GM23338 (cell line): ENCODE results near the gene PAPPA. TPM values are rescaled to one million over a fixed set of nuclear protein-coding genes. Genes with fewer than 3 reads are reported as not detected.

ENCODE experiments used
- ATAC-seq: fragments of 200-7000 bp; cut with Tn5 transposase; 3 replicates; pipeline ENCODE4 v1.9.1; 2020
- DNase-seq: peaks from one replicate; pipeline ENCODE4 v3.0.0-alpha.2; 2015; ENCODE audit warnings: low spot score
- H2AFZ ChIP-seq: fragments of 200-600 bp; sonication (generic); 2 replicates; pipeline ENCODE4 v1.8.0; 2016; ENCODE audit warnings: antibody characterized with exemption, mild to moderate bottlenecking, moderate library complexity
- H3F3A ChIP-seq: fragments of 200-600 bp; sonication (generic); replicated peaks from 2 replicates; pipeline ENCODE4 v1.8.0; 2017; ENCODE audit warnings: antibody characterized with exemption, mixed run types, low read depth
- H3K27ac ChIP-seq: fragments of 200-600 bp; sonication (generic); 2 replicates; pipeline ENCODE4 v1.6.1; 2016; ENCODE audit warnings: low read depth
- H3K27me3 ChIP-seq: fragments of 200-600 bp; sonication (generic); 2 replicates; pipeline ENCODE4 v1.8.0; 2016; ENCODE audit warnings: mild to moderate bottlenecking, mixed run types, moderate library complexity; ENCODE audit not compliant: insufficient read depth
- H3K36me3 ChIP-seq: fragments of 200-600 bp; sonication (generic); 2 replicates; pipeline ENCODE4 v1.8.0; 2016; ENCODE audit warnings: mild to moderate bottlenecking; ENCODE audit not compliant: insufficient read depth
- H3K4me1 ChIP-seq: fragments of 200-600 bp; sonication (generic); 2 replicates; pipeline ENCODE4 v1.8.0; 2016; ENCODE audit warnings: mild to moderate bottlenecking, moderate library complexity; ENCODE audit not compliant: insufficient read depth
- H3K4me2 ChIP-seq: fragments of 200-600 bp; sonication (generic); 2 replicates; pipeline ENCODE4 v1.7.1; 2017; ENCODE audit warnings: mixed run types
- H3K4me3 ChIP-seq: fragments of 200-600 bp; sonication (generic); 2 replicates; pipeline ENCODE4 v1.6.1; 2016; ENCODE audit warnings: mixed run types
- H3K79me2 ChIP-seq: fragments of 200-600 bp; sonication (generic); replicated peaks from 2 replicates; pipeline ENCODE4 v1.8.0; 2017; ENCODE audit warnings: mild to moderate bottlenecking; ENCODE audit not compliant: insufficient read depth
- H3K9me2 ChIP-seq: fragments of 200-600 bp; sonication (generic); 2 replicates; pipeline ENCODE4 v1.8.0; 2017; ENCODE audit not compliant: insufficient read depth
- H4K20me1 ChIP-seq: fragments of 200-600 bp; sonication (generic); replicated peaks from 2 replicates; pipeline ENCODE4 v1.8.0; 2017; ENCODE audit warnings: mild to moderate bottlenecking; ENCODE audit not compliant: insufficient read depth
- H3K27ac Mint-ChIP-seq: 2 replicates; pipeline ENCODE4 v1.8.0; 2020; ENCODE audit warnings: inconsistent platforms, mild to moderate bottlenecking, moderate library complexity, mixed read lengths
- H3K27me3 Mint-ChIP-seq: 3 replicates; pipeline ENCODE4 v1.8.0; 2022; ENCODE audit warnings: low read depth, mild to moderate bottlenecking, moderate library complexity, mixed read lengths, inconsistent platforms; ENCODE audit not compliant: insufficient read depth, poor library complexity
- H3K36me3 Mint-ChIP-seq: 3 replicates; pipeline ENCODE4 v1.8.0; 2021; ENCODE audit warnings: low read depth, mild to moderate bottlenecking, inconsistent platforms, moderate library complexity, mixed read lengths
- H3K4me1 Mint-ChIP-seq: 3 replicates; pipeline ENCODE4 v1.8.0; 2020; ENCODE audit warnings: mild to moderate bottlenecking, inconsistent platforms, mixed read lengths
- H3K4me3 Mint-ChIP-seq: 3 replicates; pipeline ENCODE4 v1.8.0; 2021; ENCODE audit warnings: moderate library complexity, mild to moderate bottlenecking, inconsistent platforms, mixed read lengths
- H3K9me3 Mint-ChIP-seq: 3 replicates; pipeline ENCODE4 v1.8.0; 2020; ENCODE audit warnings: moderate library complexity, mild to moderate bottlenecking, inconsistent platforms, mixed read lengths
- CREB1 ChIP-seq: fragments of 250-450 bp; sonication (Bioruptor Pico); IDR thresholded peaks from 2 replicates; pipeline ENCODE4 v1.5.0; 2020; ENCODE audit warnings: low read depth, mild to moderate bottlenecking, moderate library complexity
- CTCF ChIP-seq, 2 experiments: fragments of 200-600 bp in 1 of 2; sonication (generic) in 1 of 2; conservative IDR thresholded peaks; 2 replicates each; pipeline versions ENCODE4 v1.5.1 to v1.6.1; 2016 to 2017; ENCODE audit warnings: antibody characterized with exemption in 2 of 2, low read depth in 2 of 2, mild to moderate bottlenecking in 2 of 2, moderate library complexity in 1 of 2
- EZH2 ChIP-seq: fragments of 200-600 bp; sonication (generic); IDR thresholded peaks from one replicate; pipeline ENCODE4 v1.8.0; 2017; ENCODE audit warnings: antibody characterized with exemption, mild to moderate bottlenecking, low read depth; ENCODE audit not compliant: unreplicated experiment
- EZH2phosphoT487 ChIP-seq: fragments of 200-600 bp; sonication (generic); IDR thresholded peaks from one replicate; pipeline ENCODE4 v1.8.1; 2018; ENCODE audit warnings: antibody characterized with exemption; ENCODE audit not compliant: unreplicated experiment
- JUNB ChIP-seq: IDR thresholded peaks from one replicate; pipeline ENCODE4 v1.6.1; 2016; ENCODE audit warnings: antibody characterized with exemption; ENCODE audit not compliant: unreplicated experiment
- NANOG ChIP-seq: IDR thresholded peaks from 2 replicates; pipeline ENCODE4 v1.6.1; 2016; ENCODE audit warnings: antibody characterized with exemption, borderline replicate concordance
- REST ChIP-seq: IDR thresholded peaks from one replicate; pipeline ENCODE4 v1.6.1; 2018; ENCODE audit warnings: antibody characterized with exemption; ENCODE audit not compliant: unreplicated experiment
- STAT1 ChIP-seq: IDR thresholded peaks from one replicate; pipeline ENCODE4 v1.6.1; 2016; ENCODE audit warnings: antibody characterized with exemption; ENCODE audit not compliant: unreplicated experiment
- ZNF331 ChIP-seq: fragments of 250-450 bp; sonication (Bioruptor Pico); IDR thresholded peaks from 2 replicates; pipeline ENCODE4 v1.5.0; 2020; ENCODE audit warnings: low read depth, mild to moderate bottlenecking, moderate library complexity
- polyA plus RNA-seq: library from polyadenylated mRNA; unstranded; fragments of >200 nt; fragmentation: Nextera tagmentation; extraction: Ambion mirVana; gene quantifications from 2 replicates; pipeline ENCODE4 v1.2.1, GENCODE V29; 2016
- total RNA-seq: library from RNA; depleted of rRNA; stranded (reverse); fragments of >200 nt; shearing (Covaris generic); gene quantifications from 2 replicates; pipeline ENCODE4 v1.2.3, GENCODE V29; 2014
- TF ChIP-seq, protein P1 (sequence below): IDR thresholded peaks from 2 replicates; pipeline ENCODE4 v1.6.1; 2016; ENCODE audit warnings: antibody characterized with exemption

The PAPPA gene
- total and polyA plus RNA-seq, 2 experiments from 2014 or later, result 0.38 to 0.66 TPM

DNA sequence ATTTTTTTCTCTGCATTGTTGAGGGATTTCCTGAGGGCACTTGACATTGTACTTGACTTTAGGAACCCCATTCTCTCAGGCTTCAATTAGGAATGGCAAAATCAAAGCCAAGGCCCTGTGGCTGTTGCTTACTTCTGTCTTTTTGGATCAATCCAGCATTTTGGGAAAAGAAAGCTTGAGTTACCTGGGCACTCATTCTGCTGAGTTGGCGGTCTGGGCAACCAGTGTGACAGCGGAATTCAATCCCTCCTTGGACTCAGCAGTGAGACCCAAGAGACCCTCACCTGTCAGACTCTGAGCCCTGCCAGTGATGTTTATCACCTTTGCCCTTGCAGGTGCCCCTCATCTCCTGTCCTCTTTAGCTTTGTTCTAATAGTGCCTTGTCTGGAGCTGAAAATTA lies 225.3 kb downstream of the PAPPA start:
- H3K4me3 ChIP-seq, result no peak overlapping the region
- no peaks in the 10 kb centered on the region for H4K20me1 ChIP-seq
- Mint-ChIP-seq H3K4me1 (no peaks in the 10 kb centered on the region), H3K36me3 (no peaks in the 10 kb centered on the region), H3K27me3 (peaks cover 2% of the 10 kb centered on the region), H3K9me3 (no peaks in the 10 kb centered on the region), H3K27ac (no peak overlapping the region), H3K4me3 (no peak overlapping the region)
- TF ChIP-seq, protein P1, sequence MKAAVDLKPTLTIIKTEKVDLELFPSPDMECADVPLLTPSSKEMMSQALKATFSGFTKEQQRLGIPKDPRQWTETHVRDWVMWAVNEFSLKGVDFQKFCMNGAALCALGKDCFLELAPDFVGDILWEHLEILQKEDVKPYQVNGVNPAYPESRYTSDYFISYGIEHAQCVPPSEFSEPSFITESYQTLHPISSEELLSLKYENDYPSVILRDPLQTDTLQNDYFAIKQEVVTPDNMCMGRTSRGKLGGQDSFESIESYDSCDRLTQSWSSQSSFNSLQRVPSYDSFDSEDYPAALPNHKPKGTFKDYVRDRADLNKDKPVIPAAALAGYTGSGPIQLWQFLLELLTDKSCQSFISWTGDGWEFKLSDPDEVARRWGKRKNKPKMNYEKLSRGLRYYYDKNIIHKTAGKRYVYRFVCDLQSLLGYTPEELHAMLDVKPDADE, result no peak
- no peak for TF ChIP-seq NANOG
- no peak for TF ChIP-seq REST
- no peak for TF ChIP-seq CTCF (conservative IDR thresholded peaks at IDR 0.05; ENCODE audit: low read depth in 2 of 2)
- TF ChIP-seq EZH2phosphoT487, result no peak
- TF ChIP-seq CREB1 (CRISPR knock-in tag), result no peak
- TF ChIP-seq JUNB, result no peak
- TF ChIP-seq ZNF331 (CRISPR knock-in tag), result no peak
- no peak for TF ChIP-seq EZH2
- no peak for TF ChIP-seq STAT1
- H3K9me2 ChIP-seq, result no peaks in the 10 kb centered on the region
- no peak overlapping the region for H3K4me2 ChIP-seq
- H3K79me2 ChIP-seq, result no peaks in the 10 kb centered on the region
- H3K36me3 ChIP-seq, result no peaks in the 10 kb centered on the region
- H2AFZ ChIP-seq, result no peak overlapping the region
- no peaks in the 10 kb centered on the region for H3K4me1 ChIP-seq
- DNase-seq (no peak), ATAC-seq (no peak)
- no peak overlapping the region for H3K27ac ChIP-seq
- H3F3A ChIP-seq, result no peaks in the 10 kb centered on the region
- H3K27me3 ChIP-seq, result no peaks in the 10 kb centered on the region

DNA sequence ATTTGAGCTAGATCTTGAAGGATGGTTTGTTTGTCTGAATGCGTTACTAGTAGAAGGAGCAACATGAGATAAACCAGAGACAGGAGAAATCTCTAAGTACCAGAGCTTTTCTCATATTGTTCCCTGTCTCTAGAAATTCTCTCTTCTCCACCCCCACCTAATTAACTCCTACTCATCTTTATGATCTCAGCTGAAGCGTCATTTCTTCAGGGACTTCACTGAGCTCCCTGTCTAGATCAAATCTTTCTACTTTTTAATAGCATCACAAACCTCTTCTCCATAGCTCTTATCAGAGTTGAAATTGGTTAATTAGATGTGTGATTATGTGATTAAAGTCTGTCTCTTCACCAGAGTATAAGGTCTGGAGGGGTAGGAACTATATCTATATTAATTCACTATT lies 226.2 kb downstream of the PAPPA start:
- H3K4me3 ChIP-seq, result no peak overlapping the region
- Mint-ChIP-seq H3K4me1 (no peaks in the 10 kb centered on the region), H3K4me3 (no peak overlapping the region), H3K36me3 (no peaks in the 10 kb centered on the region), H3K27me3 (peaks cover 2% of the 10 kb centered on the region), H3K27ac (no peak overlapping the region), H3K9me3 (no peaks in the 10 kb centered on the region)
- H3K27ac ChIP-seq, result no peak overlapping the region
- ATAC-seq (no peak), DNase-seq (no peak)
- H4K20me1 ChIP-seq, result no peaks in the 10 kb centered on the region
- H3K4me1 ChIP-seq, result no peaks in the 10 kb centered on the region
- H3K27me3 ChIP-seq, result no peaks in the 10 kb centered on the region
- H3K79me2 ChIP-seq, result no peaks in the 10 kb centered on the region
- H3K36me3 ChIP-seq, result no peaks in the 10 kb centered on the region
- H3K4me2 ChIP-seq, result no peak overlapping the region
- H3F3A ChIP-seq, result no peaks in the 10 kb centered on the region
- H3K9me2 ChIP-seq, result no peaks in the 10 kb centered on the region
- no peak overlapping the region for H2AFZ ChIP-seq
- TF ChIP-seq NANOG (no peak), CTCF (conservative IDR thresholded peaks at IDR 0.05; ENCODE audit: low read depth in 2 of 2) (no peak), ZNF331 (CRISPR knock-in tag) (no peak)
